ENCODE results near the gene PRKAA1.

DNA sequence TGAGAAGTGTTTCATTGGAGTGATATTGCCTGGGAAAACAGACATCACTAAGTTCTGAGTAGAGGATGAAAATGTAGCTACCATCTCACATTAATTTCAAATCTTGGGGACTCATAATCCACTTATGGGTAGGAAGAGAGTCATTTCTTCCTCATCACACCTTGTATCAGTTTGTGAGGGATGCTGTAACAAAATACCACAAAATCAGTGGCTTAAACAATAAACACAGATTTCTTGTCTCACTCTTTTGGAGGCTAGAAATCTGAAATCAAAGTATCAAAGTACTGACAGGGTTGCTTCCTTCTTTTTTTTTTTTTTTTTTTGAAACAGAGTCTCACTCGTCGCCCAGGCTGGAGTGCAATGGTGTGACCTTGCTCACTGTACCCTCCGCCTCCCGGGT, 46.4 kb upstream of the PRKAA1 start:
- TF ChIP-seq POLR2A (IDR thresholded peaks at IDR 0.05; ENCODE audit: low read depth, low read length) (no peak), POLR2AphosphoS5 (IDR thresholded peaks at IDR 0.05; ENCODE audit: low read depth, low read length) (no peak)

Data from GM12892 (cell line).